ENCODE data around the gene PRRT4.
A peak's percentile ranks its signal among the peaks of the same experiment; 100 is the strongest.

The PRRT4 gene

DNA sequence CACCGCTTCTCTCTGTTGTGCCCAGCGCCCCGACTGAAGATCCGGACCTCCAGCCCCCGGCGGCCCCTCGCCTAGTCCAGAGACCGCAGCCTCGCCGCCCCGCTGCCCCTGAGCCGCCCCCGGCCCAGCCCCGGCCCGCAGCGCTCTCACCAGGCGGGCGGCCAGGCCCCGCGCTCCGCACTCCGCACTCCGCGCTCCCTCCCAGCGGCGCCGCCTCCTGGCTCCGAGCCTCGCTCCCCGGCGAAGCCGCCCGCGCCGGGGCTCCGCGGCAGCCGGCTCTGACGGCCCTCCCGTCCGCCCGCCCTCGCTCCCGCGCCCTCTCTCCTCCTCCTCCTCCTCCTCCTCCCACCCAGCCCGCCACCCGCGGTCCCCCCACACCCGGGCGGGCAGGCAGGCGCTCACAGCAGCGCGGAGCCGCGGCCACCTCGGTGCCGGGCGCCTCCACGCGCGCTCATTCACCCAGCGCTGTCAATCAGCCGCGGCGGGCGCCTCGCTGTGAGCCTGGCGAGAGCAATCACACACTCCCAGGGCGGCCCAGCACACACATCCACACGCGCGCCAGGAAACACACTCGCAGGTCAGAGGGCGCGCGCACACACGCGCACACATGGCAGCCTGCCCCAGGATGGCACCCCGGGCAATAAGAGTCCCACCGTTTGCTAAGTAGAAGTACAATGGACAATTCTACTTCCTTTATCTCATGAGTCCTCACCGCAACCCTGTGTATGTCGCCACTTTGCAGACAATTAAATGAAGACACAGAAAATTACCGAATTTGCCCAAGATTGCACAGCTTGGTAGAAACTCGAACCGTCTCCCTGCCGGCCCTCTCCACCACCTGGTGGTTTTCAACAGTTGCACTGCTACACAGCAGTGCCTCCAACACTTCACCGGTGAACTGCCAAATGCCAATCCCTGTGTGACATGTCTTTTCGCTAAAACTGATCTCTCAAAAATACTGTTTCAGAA is at the start of gene PRRT4:
TSS of gene PRRT4 (minus strand) at position 280 of the 969 bp plus-strand sequence.
- peak within 1 kb of the TSS; percentile 34; the same call in 1 of the 2 replicates for H3K27ac ChIP-seq
- TF ChIP-seq ZFX (IDR thresholded peaks at IDR 0.05; ENCODE audit: borderline replicate concordance), result no peak
- TF ChIP-seq, protein P1, sequence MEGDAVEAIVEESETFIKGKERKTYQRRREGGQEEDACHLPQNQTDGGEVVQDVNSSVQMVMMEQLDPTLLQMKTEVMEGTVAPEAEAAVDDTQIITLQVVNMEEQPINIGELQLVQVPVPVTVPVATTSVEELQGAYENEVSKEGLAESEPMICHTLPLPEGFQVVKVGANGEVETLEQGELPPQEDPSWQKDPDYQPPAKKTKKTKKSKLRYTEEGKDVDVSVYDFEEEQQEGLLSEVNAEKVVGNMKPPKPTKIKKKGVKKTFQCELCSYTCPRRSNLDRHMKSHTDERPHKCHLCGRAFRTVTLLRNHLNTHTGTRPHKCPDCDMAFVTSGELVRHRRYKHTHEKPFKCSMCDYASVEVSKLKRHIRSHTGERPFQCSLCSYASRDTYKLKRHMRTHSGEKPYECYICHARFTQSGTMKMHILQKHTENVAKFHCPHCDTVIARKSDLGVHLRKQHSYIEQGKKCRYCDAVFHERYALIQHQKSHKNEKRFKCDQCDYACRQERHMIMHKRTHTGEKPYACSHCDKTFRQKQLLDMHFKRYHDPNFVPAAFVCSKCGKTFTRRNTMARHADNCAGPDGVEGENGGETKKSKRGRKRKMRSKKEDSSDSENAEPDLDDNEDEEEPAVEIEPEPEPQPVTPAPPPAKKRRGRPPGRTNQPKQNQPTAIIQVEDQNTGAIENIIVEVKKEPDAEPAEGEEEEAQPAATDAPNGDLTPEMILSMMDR (IDR thresholded peaks at IDR 0.05), result peak; percentile 14; the same call in 1 of the 2 replicates

DNA sequence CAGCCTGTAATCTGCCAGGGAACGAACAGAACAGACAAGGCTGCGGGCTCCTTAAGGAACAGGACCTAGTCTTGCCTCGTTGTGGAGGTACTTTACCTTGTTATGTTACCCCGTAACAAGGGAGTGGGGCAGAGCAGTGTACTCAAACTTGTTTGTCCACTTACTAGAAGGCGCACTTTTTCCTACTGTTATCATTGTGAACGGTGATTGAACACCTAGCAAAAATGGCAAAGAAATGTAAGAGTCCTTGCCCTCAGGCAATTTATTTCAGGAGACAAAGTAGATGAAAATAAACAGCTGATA is 48.9 kb upstream of the PRRT4 start:
- no peak for TF ChIP-seq ZFX (IDR thresholded peaks at IDR 0.05; ENCODE audit: borderline replicate concordance)

GRCh38 chr7:128409596-128410450 is 48.3 kb upstream of the PRRT4 start, which contains the start of gene IMPDH1:
IMPDH1 (minus strand) TSS chr7:128409982; CDS start chr7:128409901, 81 bp downstream.
- TF ChIP-seq ZFX (IDR thresholded peaks at IDR 0.05; ENCODE audit: borderline replicate concordance), result no peak
- TF ChIP-seq, protein P1 (IDR thresholded peaks at IDR 0.05), result 0 out of 2 replicates have a peak, but pooled peaks have one; percentile 3
- peak within 1 kb of the TSS; percentile 91 for H3K27ac ChIP-seq

More for the DNA sequence above, 48.9 kb upstream of the PRRT4 start:
- peak overlapping the region; percentile 91 for H3K27ac ChIP-seq

GRCh38 chr7:128408709-128409595 is 47.5 kb upstream of the PRRT4 start:
- TF ChIP-seq, protein P1 (IDR thresholded peaks at IDR 0.05), result no peak
- no peak for TF ChIP-seq ZFX (IDR thresholded peaks at IDR 0.05; ENCODE audit: borderline replicate concordance)
- H3K27ac ChIP-seq, result peak overlapping the region; percentile 91

GRCh38 chr7:128407751-128408708 is 46.5 kb upstream of the PRRT4 start:
- no peak overlapping the region for H3K27ac ChIP-seq
- TF ChIP-seq, protein P1 (IDR thresholded peaks at IDR 0.05), result no peak
- no peak for TF ChIP-seq ZFX (IDR thresholded peaks at IDR 0.05; ENCODE audit: borderline replicate concordance)

- no peak overlapping the region for H3K27ac ChIP-seq
- TF ChIP-seq ZFX (IDR thresholded peaks at IDR 0.05; ENCODE audit: borderline replicate concordance), result no peak
- TF ChIP-seq, protein P1 (IDR thresholded peaks at IDR 0.05), result no peak
Observed at GRCh38 chr7:128407233-128407589, 45.7 kb upstream of the PRRT4 start.

Measured in 22Rv1 (cell line).